ENCODE results near the gene ZNF175.
"Not testable (repeated sequence)": the region's sequence is repeated elsewhere in the genome, so short reads cannot be mapped to it uniquely, and the experiment has no call there.

Gene ZNF175

DNA sequence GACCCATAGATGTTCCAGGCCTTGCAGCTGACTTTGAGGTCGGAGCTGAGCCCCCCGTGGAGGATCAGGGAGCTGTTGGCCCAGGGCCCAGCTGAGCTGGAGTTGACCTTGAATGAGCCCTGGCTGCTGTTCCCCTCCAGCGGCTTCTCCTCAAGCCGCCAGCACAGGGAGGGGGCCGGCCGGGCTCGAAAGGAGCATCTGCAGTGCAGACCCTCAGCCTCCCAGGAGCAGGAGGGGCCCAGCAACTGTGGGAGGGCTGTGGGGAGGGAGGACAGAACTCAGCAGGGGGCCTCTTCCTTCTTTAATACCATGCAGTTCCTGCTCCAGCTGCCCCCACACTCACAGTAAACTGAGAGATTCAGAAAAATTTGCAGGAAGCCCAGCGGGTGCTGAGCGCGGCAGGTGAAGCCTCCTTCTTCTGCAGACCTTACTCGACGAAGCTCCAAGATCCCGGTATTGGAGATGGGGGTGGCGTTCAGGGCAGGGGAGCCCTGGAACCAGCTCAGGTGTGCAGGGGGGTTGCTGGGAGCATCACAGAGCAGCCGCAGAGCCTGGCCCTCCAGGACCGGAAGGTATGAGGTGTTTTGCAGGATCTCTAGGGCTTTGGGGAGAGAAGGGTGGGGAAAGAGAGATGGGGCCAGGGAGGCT, 56.5 kb downstream of the ZNF175 start:
- H3K4me3 ChIP-seq (ENCODE audit: control insufficient read depth, low read depth, low read length), result no peak overlapping the region
- TF ChIP-seq CTCF (conservative IDR thresholded peaks at IDR 0.05; ENCODE audit: control insufficient read depth, insufficient read depth, low read depth, low read length), result no peak
- DNase-seq (ENCODE audit: low read depth), result no peak

DNA sequence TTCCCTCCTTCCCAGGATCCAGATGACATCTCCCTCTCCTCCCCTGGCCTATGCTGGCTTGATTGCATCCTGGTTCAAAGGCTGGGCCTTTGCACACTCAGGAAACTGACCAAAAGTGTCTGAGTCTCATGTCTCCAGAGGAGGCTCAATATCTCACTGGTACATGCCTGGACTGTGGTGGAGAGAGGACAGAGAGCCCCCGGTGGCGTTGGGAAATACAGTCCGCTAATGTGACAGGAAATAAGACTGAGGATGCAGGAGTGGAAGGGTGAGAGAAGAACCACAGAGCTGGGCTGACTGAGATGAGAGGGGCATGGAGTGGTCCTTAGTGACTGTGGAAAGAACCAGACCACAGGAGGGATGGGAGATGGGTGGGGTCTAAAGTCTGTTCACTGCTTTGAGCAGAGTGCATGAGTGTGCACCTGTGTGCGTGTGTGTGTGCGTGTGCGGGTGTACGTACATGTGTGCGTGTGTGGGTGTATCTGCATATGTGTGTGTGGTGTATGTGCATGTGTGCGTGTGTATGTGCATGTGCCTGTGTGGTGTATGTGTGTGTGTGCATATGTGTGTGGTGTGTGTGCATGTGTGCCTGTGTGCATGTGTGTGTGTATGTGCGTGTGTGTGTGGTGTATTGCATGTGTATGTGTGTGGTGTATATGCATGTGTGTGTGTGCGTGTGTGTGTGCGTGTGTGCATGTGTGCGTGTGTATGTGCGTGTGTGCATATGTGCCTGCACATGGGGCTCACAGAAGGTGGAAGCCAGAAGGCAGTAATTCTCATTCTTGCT, 57.3 kb downstream of the ZNF175 start:
- H3K4me3 ChIP-seq (ENCODE audit: control insufficient read depth, low read depth, low read length), result no peak overlapping the region
- DNase-seq (ENCODE audit: low read depth), result no peak
- TF ChIP-seq CTCF (conservative IDR thresholded peaks at IDR 0.05; ENCODE audit: control insufficient read depth, insufficient read depth, low read depth, low read length), result no peak

GRCh38 chr19:51630315-51630714, 59.2 kb downstream of the ZNF175 start, which contains the start of gene SIGLEC5:
Gene SIGLEC5, minus strand, starts transcription at chr19:51630401. Its CDS starts 66 bp downstream, at chr19:51630335.
- DNase-seq (ENCODE audit: low read depth); H3K4me3 ChIP-seq (ENCODE audit: control insufficient read depth, low read depth, low read length): not testable (repeated sequence)

GRCh38 chr19:51632126-51632525, 61.0 kb downstream of the ZNF175 start:
- DNase-seq (ENCODE audit: low read depth), result no peak
- H3K4me3 ChIP-seq (ENCODE audit: control insufficient read depth, low read depth, low read length), result no peak overlapping the region
- TF ChIP-seq CTCF (conservative IDR thresholded peaks at IDR 0.05; ENCODE audit: control insufficient read depth, insufficient read depth, low read depth, low read length), result no peak

DNA sequence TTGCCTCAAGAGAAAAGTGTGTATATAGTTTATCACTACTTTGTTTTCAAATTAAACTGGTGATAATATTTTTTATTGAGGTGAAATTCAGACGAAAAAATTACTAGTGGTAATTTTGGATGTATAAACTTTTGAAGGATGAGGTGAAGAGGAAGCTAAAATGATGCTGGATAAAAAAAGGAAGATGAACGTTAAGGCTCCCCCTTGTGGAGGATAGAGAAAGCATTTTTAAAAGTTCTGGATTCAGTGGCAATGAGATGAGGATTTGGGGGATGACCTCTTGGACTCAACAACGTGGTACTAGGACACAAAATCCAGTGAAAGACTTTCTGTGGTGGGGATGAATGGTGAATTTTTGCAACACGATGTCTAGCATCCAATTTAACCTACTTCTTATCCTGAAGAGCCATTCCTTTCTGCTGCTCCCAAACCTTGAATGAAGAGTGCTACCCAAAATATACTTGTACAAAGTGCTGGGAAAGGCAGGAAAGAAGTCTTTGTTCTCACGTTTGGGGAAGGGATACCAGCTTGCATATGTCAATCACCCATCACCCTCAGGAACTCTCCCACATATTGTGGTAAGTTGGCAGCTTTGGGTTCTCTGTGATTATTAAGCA, 66.4 kb downstream of the ZNF175 start:
- DNase-seq (ENCODE audit: low read depth), result peak; percentile 2
- TF ChIP-seq CTCF (conservative IDR thresholded peaks at IDR 0.05; ENCODE audit: control insufficient read depth, insufficient read depth, low read depth, low read length), result peak; percentile 44
- no peak overlapping the region for H3K4me3 ChIP-seq (ENCODE audit: control insufficient read depth, low read depth, low read length)

GRCh38 chr19:51639916-51640315, 68.8 kb downstream of the ZNF175 start:
- DNase-seq (ENCODE audit: low read depth), result no peak
- no peak for TF ChIP-seq CTCF (conservative IDR thresholded peaks at IDR 0.05; ENCODE audit: control insufficient read depth, insufficient read depth, low read depth, low read length)
- H3K4me3 ChIP-seq (ENCODE audit: control insufficient read depth, low read depth, low read length), result no peak overlapping the region

DNA sequence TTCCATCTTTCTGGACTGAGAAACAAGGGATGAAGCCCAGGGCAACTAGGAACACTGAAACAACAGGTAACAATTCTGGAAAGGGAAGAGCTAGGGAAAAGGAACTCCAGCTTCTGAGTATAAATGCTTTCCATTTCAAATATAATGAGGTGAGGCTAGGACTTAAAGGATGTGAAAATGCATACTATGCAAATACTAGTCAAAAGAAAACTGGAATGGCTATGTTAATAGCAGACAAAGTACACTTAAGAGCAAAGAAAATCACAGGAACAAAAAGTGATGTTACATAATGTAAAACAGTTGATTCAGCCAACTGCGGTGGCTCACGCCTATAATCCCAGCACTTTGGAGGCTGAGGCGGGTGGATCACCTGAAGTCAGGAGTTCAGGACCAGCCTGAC, 69.3 kb downstream of the ZNF175 start:
- TF ChIP-seq CTCF (conservative IDR thresholded peaks at IDR 0.05; ENCODE audit: control insufficient read depth, insufficient read depth, low read depth, low read length), result no peak
- H3K4me3 ChIP-seq (ENCODE audit: control insufficient read depth, low read depth, low read length), result no peak overlapping the region
- no peak for DNase-seq (ENCODE audit: low read depth)

Data from fibroblast of mammary gland (primary cell).